Vagina (tissue), 2 donors: ENCODE results near the gene HMGB2.

ENCODE experiments used
- CTCF ChIP-seq, 3 experiments: fragments of 450-650 bp in 2 of 3; fragments of 200-600 bp in 1 of 3; sonication (generic) in 1 of 3; IDR thresholded peaks; one replicate each; pipeline ENCODE4 v1.5.1; 2017 to 2019; ENCODE audit warnings: antibody characterized with exemption in 3 of 3, mild to moderate bottlenecking in 2 of 3, moderate library complexity in 2 of 3
- POLR2A ChIP-seq, 2 donors: fragments of 450-650 bp; IDR thresholded peaks; one replicate each; pipeline ENCODE4 v1.6.1; 2017; ENCODE audit warnings: antibody characterized with exemption in 2 of 2, mild to moderate bottlenecking in 2 of 2, moderate library complexity in 2 of 2

- TF ChIP-seq CTCF (IDR thresholded peaks at IDR 0.05) (no peak), POLR2A (IDR thresholded peaks at IDR 0.05) (no peak)
Measured at GRCh38 chr4:173360587-173361221, 26.5 kb upstream of the HMGB2 start.
